ENCODE measurements around the gene CD34.
"Not testable (repeated sequence)": the region's sequence is repeated elsewhere in the genome, so short reads cannot be mapped to it uniquely, and the experiment has no call there.

The CD34 gene

GRCh38 chr1:207926984-207927383, 16.1 kb upstream of the CD34 start:
- DNase-seq: no peak

GRCh38 chr1:207925969-207926368, 15.0 kb upstream of the CD34 start:
- DNase-seq: not testable (repeated sequence)

GRCh38 chr1:207925210-207925609, 14.3 kb upstream of the CD34 start:
- DNase-seq: no peak

GRCh38 chr1:207923561-207923960, 12.6 kb upstream of the CD34 start:
- no peak for DNase-seq

GRCh38 chr1:207923121-207923520, 12.2 kb upstream of the CD34 start:
- DNase-seq: no peak

- DNase-seq: no peak
Observed at GRCh38 chr1:207922554-207922953, 11.6 kb upstream of the CD34 start.

GRCh38 chr1:207921321-207921720, 10.4 kb upstream of the CD34 start:
- DNase-seq: no peak

- no peak for DNase-seq
Observed at GRCh38 chr1:207920444-207921021, 9.6 kb upstream of the CD34 start.

- no peak for DNase-seq
Observed at GRCh38 chr1:207919523-207920170, 8.7 kb upstream of the CD34 start.

GRCh38 chr1:207918581-207918980, 7.7 kb upstream of the CD34 start:
- DNase-seq: no peak

- no peak for DNase-seq
Observed at GRCh38 chr1:207918011-207918410, 7.1 kb upstream of the CD34 start.

- DNase-seq: no peak
Observed at GRCh38 chr1:207917080-207917479, 6.2 kb upstream of the CD34 start.

- DNase-seq: no peak
Observed at GRCh38 chr1:207913951-207914350, 3.0 kb upstream of the CD34 start.

- DNase-seq: no peak
Observed at GRCh38 chr1:207911856-207912760, 1.2 kb upstream of the CD34 start.

- DNase-seq: no peak
Observed at GRCh38 chr1:207909687-207910086, 1.2 kb downstream of the CD34 start.

GRCh38 chr1:207908107-207908734, 2.7 kb downstream of the CD34 start:
- DNase-seq: no peak

GRCh38 chr1:207904391-207904790, 6.5 kb downstream of the CD34 start:
- DNase-seq: no peak

GRCh38 chr1:207903767-207904166, 7.2 kb downstream of the CD34 start:
- no peak for DNase-seq

GRCh38 chr1:207903053-207903452, 7.9 kb downstream of the CD34 start:
- DNase-seq: no peak

- DNase-seq: no peak
Observed at GRCh38 chr1:207902566-207902965, 8.4 kb downstream of the CD34 start.

- DNase-seq: no peak
Observed at GRCh38 chr1:207901041-207901653, 9.8 kb downstream of the CD34 start.

- no peak for DNase-seq
Observed at GRCh38 chr1:207898836-207899235, 12.1 kb downstream of the CD34 start.

- DNase-seq: no peak
Observed at GRCh38 chr1:207898260-207898659, 12.7 kb downstream of the CD34 start.
